Stimulated activated CD4-positive, alpha-beta T cell treated with anti-CD3 and anti-CD28 coated beads, Interleukin-15, amount 100 ng/mL, for 48 hours (primary cell): ENCODE results near the gene EHF.
"Not testable (repeated sequence)": the region's sequence is repeated elsewhere in the genome, so short reads cannot be mapped to it uniquely, and the experiment has no call there.

Source experiments
- DNase-seq, 2 donors: peaks; one replicate each; pipeline ENCODE4 v3.0.0-alpha.2; 2020; ENCODE audit warnings: low read depth in 2 of 2

EHF gene

DNA sequence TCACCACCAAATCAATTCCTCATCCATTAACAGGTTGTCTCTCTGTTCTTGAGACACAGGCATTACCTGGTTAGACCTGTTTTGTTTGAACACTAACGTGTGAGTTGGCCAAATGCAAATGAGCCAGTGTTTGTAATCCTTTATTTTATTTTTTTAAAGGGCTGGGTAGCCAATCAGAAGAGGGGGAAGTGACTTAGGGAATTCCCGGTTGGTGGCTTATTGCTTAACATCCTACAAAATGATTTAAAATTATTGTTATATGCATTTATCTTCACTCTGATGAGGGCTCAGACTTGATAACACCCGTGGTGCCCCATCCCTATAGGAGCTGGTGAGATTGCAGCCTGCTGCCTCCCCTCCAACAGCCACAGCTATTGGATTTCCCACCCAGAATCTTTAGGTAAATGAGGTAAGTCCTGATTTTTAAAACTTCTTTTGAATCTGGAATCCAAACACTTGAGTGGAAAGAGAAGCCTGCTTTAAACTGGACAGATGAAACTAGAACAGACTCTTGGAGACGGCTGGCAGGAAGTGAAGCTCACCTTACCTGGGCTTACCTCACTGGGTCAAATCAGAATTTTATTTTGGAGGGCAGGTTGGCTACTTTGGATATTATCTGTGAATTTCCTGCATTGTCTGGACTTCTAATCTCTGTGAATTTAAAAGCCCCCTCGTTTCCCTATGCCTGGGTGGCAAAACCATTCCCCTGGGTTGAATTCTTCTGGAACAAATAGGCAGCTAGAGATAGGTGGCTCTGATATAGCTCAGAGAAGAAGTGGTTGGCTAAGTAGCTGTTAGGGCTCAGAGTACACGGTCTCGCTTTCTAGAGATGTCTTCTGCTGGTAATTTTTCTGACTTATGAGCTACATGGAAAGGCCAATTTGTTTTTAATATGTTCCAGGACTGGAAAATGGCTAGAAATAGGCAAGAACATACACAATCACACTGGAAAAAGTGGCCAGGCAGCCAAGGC is at the start of gene EHF:
TSS of gene EHF (plus strand) at position 274 of the 973 bp plus-strand sequence. CDS start 21,538 bp downstream, outside the sequence.
- DNase-seq, result no peak

DNA sequence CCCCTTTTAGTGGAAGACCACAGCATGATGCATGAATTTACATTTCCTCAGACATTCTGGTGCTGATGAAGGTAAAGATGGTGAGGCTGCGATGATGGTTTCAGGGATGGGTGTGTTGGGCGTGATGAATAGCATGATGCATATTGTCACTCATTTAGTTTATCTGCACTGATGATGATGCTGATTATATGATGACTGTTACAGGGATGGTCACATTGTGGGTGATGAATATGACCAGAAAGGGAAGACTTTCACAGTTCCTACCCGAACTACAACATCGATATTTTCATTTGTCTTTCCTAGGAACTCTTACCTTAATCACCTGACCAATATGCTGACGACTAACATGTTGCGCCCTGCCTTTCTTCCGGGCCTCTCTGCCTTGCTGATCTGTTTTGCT is 47.4 kb upstream of the EHF start:
- DNase-seq, result no peak

GRCh38 chr11:34575261-34575660 is 45.6 kb upstream of the EHF start:
- no peak for DNase-seq

- no peak for DNase-seq
Observed at GRCh38 chr11:34575671-34576070, 45.2 kb upstream of the EHF start.

- no peak for DNase-seq
Observed at GRCh38 chr11:34576331-34576730, 44.6 kb upstream of the EHF start.

GRCh38 chr11:34583818-34584217 is 37.1 kb upstream of the EHF start:
- DNase-seq, result no peak

DNA sequence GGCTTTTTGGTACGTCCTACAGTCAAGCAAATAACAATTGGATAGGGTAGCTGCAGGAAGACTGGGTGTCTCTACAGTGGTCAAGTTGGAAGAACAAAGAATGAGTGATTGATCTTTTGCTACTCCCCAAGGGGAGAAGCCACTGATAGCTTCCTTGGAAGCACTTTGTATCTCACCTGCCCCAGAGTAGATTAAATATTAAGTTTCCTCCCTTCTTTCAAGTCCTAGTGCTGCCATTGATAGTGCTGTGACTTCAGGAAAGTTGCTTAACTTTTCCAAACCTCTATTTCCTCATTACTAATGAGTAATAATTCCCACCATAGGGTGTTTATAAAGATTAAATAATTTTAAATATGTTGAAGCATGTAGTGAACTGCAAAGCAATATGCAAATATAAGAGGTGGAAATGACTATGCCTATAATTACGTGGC is 35.6 kb upstream of the EHF start:
- no peak for DNase-seq

- no peak for DNase-seq
Observed at GRCh38 chr11:34585735-34586487, 35.0 kb upstream of the EHF start.

- no peak for DNase-seq
Observed at GRCh38 chr11:34586488-34587281, 34.2 kb upstream of the EHF start.

DNA sequence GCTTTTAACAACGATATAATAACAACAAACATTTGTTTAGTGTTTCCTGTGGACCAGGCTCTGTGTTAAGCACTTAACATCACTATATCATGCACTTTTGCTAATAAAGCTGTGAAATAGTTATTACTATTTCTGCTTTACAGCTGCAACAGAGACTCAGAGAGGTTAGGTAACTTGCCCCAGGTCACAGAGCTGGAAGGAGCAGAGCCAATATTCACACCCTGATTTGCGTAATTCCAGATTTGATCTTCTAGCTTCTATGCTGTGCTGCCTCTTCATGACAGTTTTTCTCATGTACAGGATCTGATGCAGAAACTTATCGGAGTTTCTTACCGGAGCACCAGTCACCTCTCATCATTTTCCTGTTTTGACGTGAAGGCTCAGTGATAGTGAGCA is 33.6 kb upstream of the EHF start:
- no peak for DNase-seq

GRCh38 chr11:34588023-34588422 is 32.9 kb upstream of the EHF start:
- DNase-seq, result no peak

- no peak for DNase-seq
Observed at GRCh38 chr11:34588701-34589100, 32.2 kb upstream of the EHF start.

DNA sequence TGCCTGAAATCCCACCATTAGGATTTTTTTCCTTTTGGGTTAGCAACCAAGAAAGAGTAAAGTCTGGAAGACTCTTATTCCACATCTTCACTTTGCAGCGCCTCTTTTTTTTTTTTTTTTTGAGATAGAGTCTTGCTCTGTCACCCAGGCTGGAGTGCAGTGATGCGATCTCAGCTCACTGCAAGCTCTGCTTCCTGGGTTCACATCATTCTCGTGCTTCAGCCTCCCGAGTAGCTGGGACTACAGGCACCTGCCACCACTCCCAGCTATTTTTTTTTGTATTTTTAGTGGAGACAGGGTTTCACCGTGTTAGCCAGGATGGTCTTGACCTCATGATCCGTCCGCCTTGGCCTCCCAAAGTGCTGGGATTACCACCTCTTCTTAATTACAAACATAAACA is 31.7 kb upstream of the EHF start:
- not testable (repeated sequence) for DNase-seq

- DNase-seq, result no peak
Observed at GRCh38 chr11:34593085-34593484, 27.8 kb upstream of the EHF start.

GRCh38 chr11:34594603-34595002 is 26.3 kb upstream of the EHF start:
- no peak for DNase-seq

- DNase-seq, result no peak
Observed at GRCh38 chr11:34595391-34595790, 25.5 kb upstream of the EHF start.

- no peak for DNase-seq
Observed at GRCh38 chr11:34595960-34596644, 24.8 kb upstream of the EHF start.

GRCh38 chr11:34599406-34599945 is 21.4 kb upstream of the EHF start:
- DNase-seq, result no peak

DNA sequence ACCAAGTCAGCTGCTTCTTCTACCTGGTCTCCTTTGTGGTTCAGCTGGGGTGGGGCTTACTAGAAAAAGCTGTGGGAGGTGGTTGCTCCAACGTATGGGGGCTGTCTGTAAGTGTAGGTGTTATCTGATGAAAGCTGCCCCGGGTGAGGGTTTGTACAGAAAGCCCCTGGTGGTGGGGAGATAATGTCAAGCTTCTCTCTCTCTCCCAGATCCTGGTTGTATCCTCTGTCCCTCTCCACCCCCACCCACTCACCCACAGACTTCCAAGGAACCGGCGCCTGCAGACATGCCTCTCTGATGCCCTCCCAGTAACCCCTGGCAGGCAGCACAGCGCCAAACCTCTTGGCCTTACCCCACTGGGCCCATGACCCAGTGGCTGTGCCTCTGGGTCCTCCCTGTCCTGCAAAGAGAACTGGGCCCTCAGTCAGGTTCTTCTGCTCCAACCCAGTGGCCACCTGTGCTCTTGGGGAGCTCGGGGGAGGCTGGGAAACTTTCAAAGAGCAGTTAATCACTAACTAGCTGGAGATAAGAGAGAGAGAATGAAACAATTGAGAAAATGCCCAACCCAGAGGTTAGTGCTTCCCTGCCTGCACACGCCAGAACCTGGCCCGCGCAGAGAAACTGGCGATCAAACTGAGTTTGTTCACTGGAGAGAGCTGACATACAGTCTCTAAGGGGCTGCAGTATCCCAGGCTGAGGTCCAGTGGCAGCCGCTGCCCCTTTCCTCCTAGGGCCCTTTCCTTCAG is 20.4 kb upstream of the EHF start:
- DNase-seq, result no peak

GRCh38 chr11:34601085-34601444 is 19.8 kb upstream of the EHF start:
- DNase-seq, result no peak
